Renal cortex interstitium (tissue), 11 donors: Measurements from ENCODE around the gene IBSP. TPM values are rescaled to one million over a fixed set of nuclear protein-coding genes. Genes with fewer than 3 reads are reported as not detected.

Source experiments
- DNase-seq, 11 donors: peaks; one replicate each; pipeline ENCODE4 v3.0.0-alpha.2; 2013; ENCODE audit warnings: low read depth in 9 of 11, low spot score in 4 of 11; ENCODE audit errors: extremely low read depth in 1 of 11
- polyA plus RNA-seq, 3 donors: library from polyadenylated mRNA; unstranded; fragments of 120-200 nt; gene quantifications; one replicate each; pipeline ENCODE4 v1.2.1, GENCODE V29; 2013; ENCODE audit not compliant: insufficient read length in 3 of 3

Gene IBSP
- polyA plus RNA-seq, 3 donors, result 0.23 TPM; not detected in 2

- DNase-seq, result no peak
These were observed 35.0 kb downstream of the IBSP start for GRCh38 chr4:87834401-87834800.

DNA sequence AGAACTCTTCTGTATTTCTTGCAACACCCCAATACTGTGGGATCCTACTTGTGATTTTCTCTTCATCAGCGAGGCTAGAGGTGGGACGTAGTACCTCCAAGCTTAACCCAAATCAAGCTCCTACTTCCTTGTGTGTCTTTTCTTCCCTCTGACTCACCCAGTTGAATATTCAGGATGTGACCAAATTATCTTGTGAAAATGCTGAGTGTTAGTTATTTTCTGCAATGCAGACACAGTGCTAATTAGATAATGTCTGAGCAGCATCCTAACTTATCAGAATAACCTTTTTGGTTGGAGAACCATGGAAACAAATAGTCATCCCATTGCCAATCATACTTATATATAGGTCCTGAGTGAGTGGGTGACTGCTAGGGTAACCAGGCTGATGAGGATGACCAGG, 35.8 kb downstream of the IBSP start:
- no peak for DNase-seq

DNA sequence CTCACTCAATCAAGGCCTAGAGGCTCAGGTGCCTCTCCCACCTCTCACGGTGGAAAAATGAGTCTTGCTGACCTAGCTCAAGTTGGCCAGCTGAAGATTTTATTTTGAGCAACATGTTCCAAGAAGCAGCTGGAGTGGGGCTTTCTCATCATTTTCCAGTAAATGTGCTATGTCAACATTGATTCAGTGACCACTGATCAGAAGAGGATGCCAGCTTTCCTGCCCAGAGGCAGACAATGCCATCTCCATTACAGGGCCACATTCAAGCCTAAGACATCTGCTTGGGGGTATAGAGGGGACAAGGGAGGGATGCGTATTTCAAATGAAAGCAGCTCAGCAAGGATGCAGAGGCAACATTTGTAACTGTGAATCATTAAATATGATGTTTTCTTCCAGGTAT, 36.4 kb downstream of the IBSP start:
- no peak for DNase-seq

DNA sequence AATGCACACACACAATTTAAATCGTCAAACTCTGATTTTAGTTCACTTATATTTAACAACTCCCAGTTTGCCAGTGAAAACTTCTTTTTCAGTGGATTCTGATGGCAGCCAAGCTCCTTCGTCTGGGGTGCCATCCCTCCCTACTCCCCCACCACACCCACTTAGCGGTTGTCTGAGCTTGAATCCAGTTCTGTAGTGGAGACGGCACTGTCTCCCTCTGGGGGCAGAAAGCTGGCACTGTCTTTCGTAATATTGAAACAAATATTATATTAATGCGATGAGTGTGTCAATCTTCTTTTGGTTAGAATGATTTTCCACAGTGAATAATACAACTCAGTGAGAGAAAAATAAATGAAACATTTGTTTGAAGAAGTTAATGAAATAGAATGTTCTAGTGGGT, 38.9 kb downstream of the IBSP start:
- DNase-seq, result no peak

- peak in 4 of 11 donors; percentile 4 to 13 (median 9) for DNase-seq
These were observed 39.7 kb downstream of the IBSP start for GRCh38 chr4:87838890-87839591.

DNA sequence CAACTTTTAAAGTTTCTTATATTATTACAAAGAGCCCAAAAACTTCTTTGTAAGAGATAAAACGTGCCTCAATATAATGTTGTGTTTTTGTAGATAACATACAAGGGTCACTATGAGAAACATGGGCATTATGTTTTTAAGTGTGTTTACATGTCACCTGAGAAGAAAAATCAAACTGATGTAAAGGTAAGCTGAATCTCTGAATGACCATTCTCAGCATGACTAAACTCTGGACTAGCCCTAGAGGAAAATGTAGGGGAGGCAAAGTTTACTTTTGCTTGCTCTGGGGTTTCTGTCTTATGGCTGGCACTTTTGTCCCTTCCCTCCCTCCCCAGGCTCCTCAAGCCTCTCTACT, 40.2 kb downstream of the IBSP start:
- DNase-seq, result no peak

- DNase-seq, result no peak
These were observed 40.8 kb downstream of the IBSP start for GRCh38 chr4:87840149-87840548.

DNA sequence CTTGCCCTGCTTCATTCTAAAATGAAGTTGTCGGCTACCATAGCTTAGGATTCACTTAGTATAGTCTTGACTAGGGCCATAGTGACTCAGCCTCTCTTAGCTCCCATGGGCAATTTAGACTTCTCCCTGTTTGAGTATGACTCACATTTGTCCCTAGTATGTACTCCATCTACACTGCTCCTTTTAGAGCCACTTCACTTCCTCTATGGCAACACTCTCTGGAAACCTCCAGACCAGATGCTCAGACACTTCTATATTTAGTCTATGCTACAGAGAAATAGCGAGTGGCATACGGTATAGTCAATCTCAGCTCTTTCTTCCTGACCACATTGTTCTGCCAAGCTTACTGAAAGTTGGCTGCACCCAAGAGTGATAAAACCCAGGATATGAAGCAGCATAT, 44.6 kb downstream of the IBSP start:
- DNase-seq, result no peak

GRCh38 chr4:87844452-87844851, 45.1 kb downstream of the IBSP start:
- no peak for DNase-seq

GRCh38 chr4:87846226-87846625, 46.9 kb downstream of the IBSP start:
- no peak for DNase-seq

- DNase-seq, result peak in 9 of 11 donors; percentile 14 to 36 (median 23)
These were observed 49.4 kb downstream of the IBSP start for GRCh38 chr4:87848622-87849351.

DNA sequence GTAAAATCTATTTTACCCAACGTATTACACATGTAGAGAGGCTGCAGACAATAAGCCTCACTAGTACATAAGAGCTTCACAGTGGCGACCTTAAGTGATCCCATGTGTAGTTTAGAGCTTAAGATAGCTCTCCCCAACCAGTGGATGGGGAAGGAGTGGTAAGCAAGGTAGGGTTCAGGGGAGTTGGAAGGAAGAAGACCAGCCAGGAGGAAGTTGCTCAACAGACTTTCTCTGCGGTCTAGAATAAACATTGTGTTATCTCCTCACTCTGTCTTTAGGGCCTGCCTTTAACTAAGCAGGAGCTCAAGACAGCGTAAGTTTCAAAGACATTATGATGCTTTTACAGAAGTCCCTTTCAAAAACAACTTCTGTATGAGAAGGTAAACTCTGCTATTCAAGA, 50.3 kb downstream of the IBSP start:
- no peak for DNase-seq

DNA sequence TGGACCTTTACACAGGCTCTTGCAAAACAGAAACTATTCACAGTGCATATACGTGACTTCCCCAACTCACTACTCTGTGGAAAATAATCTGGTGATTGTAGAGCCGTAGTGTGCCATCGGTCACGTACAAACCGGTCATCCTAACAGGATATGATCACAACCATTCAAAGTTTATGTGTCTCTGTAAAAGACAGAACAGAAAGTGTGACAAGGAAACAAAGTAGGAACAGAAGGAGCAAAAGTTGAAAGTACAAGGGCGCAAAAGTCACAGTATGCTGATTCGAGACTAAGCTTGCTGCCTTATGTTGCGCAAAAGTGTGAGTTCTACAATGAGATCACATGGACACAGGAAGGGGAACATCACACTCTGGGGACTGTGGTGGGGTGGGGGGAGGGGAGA, 52.0 kb downstream of the IBSP start:
- no peak for DNase-seq

- no peak for DNase-seq
These were observed 52.6 kb downstream of the IBSP start for GRCh38 chr4:87851953-87852352.

GRCh38 chr4:87853108-87853507, 53.8 kb downstream of the IBSP start:
- peak; percentile 23 to 56 (median 37) for DNase-seq

DNA sequence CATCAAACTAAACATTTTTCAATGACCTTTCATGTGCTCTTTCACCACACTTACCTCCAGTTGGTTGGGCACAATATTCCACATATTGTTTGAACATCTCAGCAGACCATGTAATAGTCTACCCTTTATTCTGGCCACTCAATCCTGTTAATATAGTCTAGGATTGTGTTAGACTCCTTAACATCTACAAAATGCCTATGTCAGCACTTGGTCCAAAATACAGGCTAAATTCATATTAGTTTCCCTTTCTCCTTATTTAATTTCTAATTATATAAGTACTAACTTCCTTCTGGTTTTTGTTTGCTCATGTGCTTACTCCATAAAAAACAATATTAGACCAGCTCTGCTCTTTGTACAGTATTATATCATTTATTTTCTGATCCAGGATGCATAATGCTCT, 54.5 kb downstream of the IBSP start:
- no peak for DNase-seq

DNA sequence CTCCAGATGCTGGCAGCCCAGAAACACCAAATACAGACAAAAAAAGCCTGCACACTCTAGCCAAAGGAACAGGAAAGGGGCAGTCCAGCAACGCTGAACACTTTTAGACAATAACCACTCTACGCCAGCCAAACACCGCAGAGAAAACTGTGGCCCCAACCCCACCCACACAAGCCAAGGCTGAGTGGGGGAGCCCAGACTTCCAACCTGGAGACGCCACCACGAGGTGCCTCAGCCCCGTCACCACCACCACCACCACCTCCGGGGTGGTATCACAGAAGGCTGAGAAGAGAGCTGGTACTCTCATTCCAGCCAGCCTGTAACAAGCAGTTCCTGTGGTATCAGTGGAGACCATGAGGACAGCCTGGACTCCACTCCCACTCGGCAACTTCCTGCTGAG, 56.2 kb downstream of the IBSP start:
- DNase-seq, result no peak

GRCh38 chr4:87856816-87857215, 57.5 kb downstream of the IBSP start:
- no peak for DNase-seq

GRCh38 chr4:87857789-87858188, 58.4 kb downstream of the IBSP start:
- DNase-seq, result no peak
